ENCODE results near the gene TENT5C.
"Not testable (repeated sequence)": the region's sequence is repeated elsewhere in the genome, so short reads cannot be mapped to it uniquely, and the experiment has no call there.

The TENT5C gene

DNA sequence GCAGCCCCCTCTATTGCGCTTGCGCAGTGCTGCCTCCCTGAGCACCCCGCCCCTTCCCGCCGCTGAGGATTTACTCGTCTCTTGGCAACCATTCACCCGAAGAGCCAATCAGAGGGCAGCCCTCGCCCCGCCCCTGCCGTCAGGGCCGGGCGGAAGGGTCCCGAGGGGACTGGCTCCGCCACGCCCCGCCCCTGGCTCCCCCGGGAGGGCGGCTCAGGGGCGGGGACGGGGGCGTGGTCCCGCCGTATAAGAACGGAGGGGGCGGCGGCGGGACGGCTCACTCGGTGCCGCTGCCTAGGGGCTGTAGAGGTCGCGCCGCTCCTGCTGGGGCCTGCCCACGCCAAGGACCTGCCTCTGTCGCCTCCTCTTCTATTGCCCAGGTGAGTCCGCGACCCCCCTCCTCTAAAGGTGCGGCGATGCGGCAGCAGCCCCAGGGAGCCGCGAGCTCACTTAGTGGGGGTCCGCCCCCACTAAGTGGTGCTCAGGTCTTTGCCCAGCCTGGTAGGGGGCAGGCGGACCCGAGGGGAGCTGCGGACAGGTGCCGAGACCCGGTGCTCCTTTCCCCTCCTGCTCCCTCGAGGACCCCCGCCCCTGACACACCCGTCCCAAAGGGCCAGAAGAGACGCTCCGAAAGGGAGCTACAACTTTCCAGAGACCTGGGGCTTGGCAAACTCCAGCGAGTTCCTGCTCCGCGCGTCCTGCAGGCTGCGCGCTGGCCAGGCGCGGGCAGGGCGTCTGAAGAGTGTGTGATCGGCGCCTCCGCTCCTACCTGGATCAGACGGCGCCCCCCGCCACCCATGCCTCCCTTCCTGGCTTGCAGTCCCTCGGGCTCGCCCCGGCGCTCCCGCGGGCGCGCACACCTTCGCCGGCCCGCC lies at the start of gene TENT5C:
TENT5C (plus strand) TSS at position 275 of the 875 bp plus-strand sequence. CDS start 16,821 bp downstream, outside the sequence.
- peak; percentile 95 to 96 for DNase-seq

- DNase-seq, result no peak
Measured at GRCh38 chr1:117556341-117556740, 49.5 kb upstream of the TENT5C start.

GRCh38 chr1:117556976-117557375 lies 48.9 kb upstream of the TENT5C start:
- no peak for DNase-seq

DNA sequence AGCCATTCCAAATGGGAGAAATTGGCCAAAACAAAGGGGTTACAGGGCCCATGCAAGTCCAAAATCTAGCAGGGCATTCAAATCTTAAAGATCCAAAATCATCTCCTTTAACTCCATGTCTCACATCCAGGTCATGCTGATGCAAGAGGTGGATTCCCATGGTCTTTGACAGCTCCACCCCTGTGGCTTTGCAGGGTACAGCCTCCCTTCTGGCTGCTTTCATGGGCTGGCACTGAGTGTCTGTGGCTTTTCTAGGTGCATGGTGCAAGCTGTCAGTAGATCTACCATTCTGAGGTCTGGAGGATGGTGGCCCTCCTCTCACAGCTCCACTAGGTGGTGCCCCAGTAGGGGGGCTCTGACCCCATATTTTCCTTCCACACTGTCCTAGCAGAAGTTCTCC lies 47.4 kb upstream of the TENT5C start:
- not testable (repeated sequence) for DNase-seq

GRCh38 chr1:117559139-117559538 lies 46.7 kb upstream of the TENT5C start:
- DNase-seq, result no peak

- DNase-seq, result no peak
Measured at GRCh38 chr1:117559985-117560384, 45.9 kb upstream of the TENT5C start.

DNA sequence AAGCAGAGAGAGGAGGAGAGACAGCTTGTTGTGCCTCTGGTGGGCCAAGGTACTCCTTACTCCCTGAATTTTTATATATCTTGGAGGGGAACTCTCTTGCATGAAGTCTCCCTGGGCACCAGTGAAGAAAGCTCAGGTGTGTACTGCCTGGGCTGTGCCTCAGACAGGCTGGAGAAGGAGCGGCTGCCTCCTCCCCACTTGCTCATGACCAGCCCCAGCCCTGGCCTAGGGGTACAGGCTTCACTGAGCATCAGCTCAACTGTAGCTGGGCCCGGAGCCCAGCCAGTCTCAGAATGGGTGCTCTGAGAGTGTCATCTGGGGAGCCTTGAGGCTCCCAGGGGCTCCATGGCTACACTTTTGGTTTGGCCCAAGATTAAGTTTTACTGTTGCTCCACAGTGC lies 44.8 kb upstream of the TENT5C start:
- DNase-seq, result no peak

DNA sequence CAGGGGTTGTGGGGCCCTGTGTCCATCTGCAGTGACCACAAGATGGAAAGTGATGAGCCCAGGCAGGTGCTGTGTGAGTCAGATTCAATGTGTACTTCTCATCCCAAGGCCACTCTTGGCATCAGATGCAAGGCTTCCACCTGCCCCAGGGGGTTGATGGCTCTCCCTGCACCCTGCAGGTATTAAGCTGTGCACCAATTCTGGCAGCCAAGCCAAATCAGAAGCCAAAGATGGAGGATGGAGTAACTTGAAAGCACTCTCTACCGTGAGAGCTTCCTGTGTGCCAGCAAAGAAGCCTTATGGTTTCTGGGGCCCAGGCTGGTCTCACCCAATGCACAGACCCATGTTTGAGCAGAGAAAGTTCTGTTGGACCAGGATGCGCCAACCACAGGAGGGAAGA lies 44.3 kb upstream of the TENT5C start:
- DNase-seq, result no peak

DNA sequence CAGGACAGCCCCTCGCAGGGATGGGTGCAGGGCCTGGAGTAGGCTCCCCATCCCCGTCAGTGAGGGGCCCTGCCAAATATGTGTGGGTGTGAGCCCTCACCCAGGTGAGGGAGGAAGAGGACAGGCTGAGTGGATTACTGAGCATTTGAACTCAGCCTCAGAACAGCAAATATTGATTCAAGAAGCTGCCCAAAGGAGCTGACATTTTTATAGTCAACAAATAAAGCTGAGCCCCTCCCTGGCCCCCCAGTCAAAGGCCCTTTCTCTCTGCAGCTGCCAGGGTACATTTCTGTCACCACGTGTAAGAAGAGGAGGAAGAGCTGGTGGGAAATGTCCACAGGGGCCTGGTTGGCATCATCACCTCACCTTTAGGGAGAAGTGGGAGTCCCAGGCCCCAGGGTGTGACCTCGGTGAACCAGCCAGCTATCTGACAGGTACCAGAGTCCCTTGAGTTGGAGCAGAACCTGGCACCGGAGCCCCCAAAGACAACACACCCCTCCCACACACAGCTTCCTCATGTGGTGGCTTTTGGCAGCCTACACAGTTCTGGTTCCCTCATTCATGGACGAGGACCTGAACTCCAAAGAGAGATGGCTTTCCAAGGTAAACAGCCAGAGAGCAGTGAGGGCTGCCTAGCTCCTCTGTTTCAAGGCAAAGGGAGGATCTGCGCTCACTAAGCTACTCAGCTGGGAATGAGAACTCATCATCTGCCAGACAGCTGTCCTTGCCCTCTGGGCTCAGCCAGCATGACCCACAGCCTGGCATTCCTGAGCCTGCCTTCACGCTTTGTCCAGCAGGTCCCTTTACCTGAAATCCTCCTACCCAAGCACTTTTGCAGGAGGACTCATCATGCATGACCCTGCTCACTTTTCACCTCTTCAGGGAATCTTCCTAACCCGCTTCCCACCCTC lies 43.0 kb upstream of the TENT5C start:
- DNase-seq, result peak; percentile 75

- DNase-seq, result no peak
Measured at GRCh38 chr1:117563492-117563875, 42.4 kb upstream of the TENT5C start.

DNA sequence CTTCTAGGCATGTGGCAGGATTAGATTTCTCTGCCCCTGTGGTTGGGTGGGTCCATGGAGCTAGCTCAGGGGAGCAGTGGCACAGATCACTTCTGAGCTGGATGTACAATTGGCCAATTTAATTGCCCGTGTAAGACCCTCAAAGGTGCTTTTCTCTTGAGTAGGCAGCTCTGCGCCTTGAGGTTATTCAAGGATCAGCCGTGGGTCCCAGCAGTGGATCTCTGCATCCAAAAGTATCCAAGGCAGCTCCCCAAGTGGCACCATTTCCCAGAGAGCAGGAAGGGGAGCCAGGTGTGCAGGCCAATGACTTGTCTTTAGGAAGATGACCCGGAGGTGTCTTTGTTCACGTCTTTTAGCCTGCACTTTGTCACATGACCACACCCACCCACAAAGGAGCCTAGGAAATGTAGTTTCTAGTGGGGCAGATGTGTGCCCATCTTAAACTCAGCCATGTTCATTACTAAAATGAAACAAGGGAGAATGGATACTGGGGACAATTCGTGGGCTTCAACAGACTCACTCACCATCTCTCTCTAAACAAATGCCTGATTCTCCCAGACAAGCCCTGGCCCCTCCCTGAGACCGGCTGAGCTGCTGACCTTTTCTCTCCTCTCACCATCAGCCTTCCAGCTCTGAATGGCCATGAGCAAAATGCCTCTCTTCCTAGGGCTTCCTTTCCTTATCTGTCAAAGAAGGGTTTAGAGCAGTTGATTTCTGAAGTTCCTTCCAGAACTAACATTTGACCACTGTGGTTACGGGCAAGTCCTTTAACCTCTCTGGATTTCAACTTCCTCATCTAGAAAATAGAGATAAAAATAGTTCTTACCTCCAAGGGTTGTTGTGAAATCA lies 41.4 kb upstream of the TENT5C start:
- no peak for DNase-seq

DNA sequence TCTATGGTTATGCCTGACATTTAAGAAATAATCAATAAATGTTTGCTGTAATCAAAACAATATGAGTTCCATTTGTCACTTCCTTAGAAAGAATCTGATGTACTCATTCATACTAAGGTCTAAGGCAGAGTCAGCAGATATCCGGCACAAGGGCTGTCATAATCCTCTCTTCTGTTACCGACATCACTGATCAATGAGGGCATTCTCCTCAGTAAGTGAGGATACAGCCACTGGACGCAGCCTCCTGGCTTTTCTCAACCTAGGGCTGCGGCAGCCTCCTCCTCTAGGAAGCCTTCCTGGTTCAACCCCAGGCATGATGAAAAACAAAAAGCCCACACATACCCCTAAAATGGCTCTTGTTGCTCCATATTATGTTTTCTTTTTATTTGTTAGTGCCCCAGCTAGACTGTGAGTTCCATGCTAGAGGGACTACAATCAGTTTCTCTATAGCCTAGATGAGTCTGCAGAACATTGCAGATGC lies 40.7 kb upstream of the TENT5C start:
- no peak for DNase-seq

DNA sequence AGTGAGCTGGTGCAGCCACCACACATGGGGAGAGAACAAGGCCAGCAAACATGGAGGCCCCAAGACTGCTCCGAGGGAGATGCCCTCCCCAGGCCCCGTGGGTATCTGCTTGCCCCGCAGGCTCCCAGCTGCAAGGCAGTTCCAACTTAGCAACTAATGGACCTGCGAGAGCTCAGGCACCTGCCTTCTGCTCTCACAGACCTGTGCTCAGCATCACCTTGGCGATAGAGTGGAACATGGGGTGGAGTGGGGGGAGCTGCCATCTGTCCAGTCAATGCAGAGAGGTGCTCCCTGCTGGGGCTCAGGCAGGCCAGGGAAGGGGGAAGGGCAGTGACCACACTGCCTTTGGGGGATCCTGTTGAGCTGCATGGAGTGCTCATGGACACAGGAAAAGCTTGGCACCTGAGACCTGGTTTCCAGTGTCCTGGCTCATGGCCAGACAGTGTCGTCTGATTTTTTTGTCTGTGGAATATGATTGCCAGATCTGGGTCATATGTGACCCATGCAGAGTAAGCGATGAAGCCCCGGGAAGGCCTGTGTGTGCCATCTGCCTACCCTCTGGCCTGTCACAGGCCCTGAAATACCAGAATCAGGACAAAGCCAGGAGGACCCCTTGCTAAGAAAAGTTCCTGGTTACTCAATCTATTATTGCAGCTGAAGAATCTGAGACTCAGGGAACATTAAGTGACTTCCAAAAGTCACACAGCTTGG lies 39.9 kb upstream of the TENT5C start:
- DNase-seq, result no peak

- DNase-seq, result no peak
Measured at GRCh38 chr1:117566556-117566955, 39.3 kb upstream of the TENT5C start.

DNA sequence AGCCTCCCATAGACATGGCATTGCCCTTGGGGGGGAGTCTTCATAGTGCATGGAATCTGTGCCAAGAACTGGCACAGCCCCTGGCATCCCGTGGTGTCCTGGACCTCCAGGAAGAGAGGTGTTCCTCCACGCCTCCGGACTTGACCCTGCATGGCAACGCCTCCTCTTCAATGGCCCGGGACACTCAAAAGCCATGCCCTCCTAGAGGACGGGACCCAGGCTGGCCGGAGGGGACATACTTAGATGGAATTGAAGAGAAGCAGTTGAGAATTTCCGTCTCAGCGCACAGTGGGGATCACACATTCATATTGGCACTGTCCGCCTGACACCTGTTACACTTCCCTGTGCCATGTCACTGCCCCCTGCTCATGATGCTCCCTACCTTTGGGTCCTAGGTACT lies 38.4 kb upstream of the TENT5C start:
- DNase-seq, result no peak

GRCh38 chr1:117567976-117568375 lies 37.9 kb upstream of the TENT5C start:
- no peak for DNase-seq

GRCh38 chr1:117568999-117569398 lies 36.8 kb upstream of the TENT5C start:
- no peak for DNase-seq

DNA sequence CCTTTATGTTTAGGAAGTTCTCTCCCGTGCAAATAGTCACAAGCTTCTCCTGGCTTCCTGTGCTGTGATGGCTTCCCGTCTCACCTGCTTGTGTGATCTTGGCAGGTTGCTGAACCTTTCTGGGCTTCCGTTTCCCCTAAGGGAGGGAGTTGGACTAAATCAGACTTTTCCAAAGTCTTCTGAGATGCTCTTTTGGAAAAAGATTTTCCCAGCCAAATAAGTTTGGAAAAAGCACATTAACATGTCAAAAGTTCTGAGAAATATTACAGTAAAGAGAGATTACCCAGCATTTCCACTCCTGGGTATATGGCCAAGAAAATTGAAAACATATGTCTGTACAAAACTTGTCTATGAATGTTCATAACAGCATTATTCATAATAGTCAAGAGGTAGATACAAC lies 36.0 kb upstream of the TENT5C start:
- no peak for DNase-seq

DNA sequence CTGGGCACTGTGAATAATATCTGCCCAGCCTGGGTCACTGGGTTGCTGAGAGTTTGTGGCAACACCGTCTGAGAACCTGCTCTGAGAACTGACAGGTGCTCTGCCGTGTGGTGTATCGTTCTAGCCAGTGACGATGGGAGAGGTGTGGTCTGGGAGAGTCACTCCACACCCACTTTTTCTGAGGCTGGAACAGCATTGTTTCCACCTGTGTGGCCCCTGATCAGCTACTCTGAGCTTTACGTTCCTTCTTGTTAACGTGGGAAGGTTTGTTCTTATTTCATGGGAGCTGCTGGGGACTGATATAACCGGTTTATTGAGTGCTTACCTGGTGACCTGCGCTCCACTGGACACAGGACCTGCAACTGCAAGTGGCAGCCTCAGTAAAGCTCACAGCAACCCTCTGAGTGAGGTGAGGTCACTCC lies 34.8 kb upstream of the TENT5C start:
- no peak for DNase-seq

GRCh38 chr1:117571496-117571895 lies 34.4 kb upstream of the TENT5C start:
- no peak for DNase-seq

DNA sequence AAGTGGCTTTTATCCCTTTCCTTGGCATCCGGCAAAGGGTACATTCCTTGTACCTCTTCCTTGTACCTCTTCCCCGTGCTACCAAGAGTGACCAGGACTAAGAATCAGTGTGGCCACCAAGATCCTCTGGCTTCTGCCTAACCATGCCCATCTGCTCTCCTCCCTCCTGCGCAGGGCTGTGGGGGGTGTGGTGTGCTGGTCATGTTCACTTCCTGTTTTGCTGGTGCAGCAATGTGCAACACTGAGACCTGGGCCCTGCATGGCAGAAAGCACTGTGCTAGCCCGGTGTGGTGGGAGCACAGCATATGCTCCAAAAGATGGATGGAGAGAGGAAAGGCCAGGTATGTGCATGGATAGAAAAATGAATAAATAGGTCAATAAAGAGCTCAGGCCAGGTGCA lies 33.3 kb upstream of the TENT5C start:
- no peak for DNase-seq

Data from SHP77 (cell line).